GM18861 (cell line): ENCODE data around the gene CSTPP1.
"Not testable (repeated sequence)": the region's sequence is repeated elsewhere in the genome, so short reads cannot be mapped to it uniquely, and the experiment has no call there.

Experiments
- ATAC-seq: cut with Tn5 transposase; IDR thresholded peaks from one replicate; pipeline ENCODE4 v1.9.1; 2021; ENCODE audit not compliant: unreplicated experiment

CSTPP1 gene

DNA sequence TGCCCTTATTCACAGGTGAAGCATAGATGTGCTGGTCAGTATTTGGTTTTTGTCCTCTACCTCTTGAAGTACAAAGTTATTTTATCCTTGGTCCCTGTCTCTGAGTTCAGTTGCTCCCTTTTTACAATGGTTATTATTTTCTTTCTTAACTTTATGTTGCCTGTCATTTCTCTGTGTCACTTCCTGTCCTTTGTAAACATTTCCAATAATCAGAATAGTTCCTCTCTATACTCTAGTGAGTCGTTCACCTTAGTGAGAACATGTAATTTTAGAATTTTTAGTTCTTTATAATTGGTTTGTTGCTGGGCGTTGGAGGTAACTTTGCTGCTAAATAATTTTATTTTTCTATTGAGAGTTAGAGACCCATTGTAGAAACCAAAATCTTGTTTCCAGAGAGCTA lies 16.0 kb downstream of the CSTPP1 start:
- ATAC-seq: no peak

DNA sequence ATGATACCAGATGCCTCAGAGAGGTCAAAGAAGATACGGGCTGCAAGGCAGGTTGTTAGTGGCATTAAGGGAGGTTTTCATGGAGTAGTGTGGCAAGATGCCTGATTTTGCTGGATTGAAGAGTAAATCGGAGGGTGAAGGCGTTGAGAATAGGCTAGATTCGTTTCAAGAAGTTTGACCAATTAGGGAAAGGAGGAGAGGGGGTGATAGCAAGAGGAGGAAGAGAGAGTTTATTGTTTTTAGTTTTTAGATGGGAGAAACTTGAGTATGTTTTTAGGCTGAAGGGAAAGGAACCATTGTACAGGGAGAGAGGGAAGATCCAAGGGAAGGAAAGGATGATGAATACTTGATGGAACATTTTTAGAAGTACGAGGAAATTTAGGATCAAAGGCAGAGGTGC lies 16.5 kb downstream of the CSTPP1 start:
- ATAC-seq: no peak

DNA sequence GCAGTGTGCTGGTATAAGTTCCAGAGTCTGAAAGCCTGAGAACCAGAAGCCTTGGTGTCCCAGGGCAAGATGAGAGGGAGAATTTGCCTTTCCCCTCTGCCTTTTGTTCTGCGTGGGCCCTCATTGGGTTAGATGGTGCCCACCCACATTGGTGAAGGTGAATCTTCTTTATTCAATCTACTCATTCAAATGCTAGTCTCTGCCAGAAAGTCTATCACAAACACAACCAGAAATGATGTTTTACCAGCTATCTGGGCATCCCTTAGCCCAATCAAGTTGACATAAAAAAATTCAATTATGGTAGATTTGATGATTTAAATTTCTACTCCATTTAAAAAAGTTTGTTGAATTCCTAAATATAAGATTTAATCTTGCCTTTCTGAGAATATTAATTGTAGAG lies 22.2 kb downstream of the CSTPP1 start:
- ATAC-seq: no peak

DNA sequence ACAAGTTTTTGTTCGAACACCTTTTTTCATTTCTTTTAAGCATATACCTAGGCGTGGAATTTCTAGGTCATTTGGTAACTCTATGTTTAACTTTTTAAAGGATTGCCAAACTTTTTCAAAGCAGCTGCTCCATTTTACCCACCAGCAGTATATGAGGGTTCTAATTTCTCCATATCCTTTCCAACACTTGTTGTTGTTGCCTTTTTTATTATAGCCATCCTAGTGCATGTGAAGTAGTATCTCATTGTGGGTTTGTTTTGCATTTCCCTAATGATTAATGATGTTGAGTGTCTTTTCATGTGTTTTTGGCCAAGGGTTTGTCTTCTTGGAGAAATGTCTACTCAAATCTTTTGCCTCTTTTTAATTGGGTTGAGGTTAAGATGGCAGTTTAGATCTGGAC lies 24.5 kb downstream of the CSTPP1 start:
- no peak for ATAC-seq

DNA sequence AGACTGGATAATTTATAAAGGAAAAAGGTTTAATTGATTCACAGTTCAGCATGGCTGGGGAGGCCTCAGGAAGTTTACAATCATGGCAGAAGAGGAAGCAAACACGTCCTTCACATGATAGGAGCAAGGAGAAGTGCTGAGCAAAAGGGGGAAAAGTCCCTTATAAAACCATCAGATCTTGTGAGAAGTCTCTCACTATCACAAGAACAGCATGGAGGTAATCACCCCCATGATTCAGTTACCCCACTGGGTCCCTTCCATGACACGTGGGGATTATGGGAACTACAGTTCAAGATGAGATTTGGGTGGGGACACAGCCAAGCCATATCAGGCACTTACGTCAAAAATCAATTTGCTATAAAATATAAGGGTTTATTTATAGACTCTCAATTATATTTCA lies 25.3 kb downstream of the CSTPP1 start:
- not testable (repeated sequence) for ATAC-seq

DNA sequence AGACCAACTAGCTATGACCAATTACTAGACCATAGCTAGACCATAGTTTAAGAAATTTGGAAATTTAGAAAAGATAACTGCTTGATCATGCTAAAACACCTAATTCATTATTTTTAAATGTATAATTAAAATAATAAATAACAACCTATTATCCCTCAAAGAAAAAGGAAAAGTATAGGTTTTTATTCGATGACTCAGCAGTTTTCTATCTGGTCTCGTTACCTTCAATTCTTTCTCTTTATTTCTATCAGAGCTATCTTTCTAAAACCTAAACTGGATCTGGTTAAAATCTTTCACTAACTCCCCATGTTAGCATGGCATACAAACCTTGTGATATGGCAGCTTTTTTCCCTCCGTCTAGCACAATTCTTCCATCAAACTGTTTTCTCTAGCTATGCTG lies 27.3 kb downstream of the CSTPP1 start:
- ATAC-seq: no peak

DNA sequence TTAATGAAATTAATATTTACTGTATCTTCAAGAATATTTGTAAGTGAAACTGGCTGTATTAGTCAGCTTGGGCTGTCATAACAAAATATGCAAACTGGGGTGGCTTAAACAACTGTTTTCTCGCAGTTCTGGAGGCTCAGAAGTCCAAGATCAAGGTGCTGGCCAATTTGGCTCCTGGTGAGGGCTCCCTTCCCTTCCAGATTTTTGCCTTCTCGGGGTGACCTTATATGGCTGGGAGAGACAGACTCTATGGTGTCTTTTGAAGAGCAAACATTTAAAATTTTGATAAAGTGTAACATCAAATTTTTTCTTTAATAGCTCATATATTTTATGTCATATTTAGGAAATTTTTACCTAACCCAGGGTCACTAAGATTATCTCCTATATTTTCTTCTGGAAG lies 30.2 kb downstream of the CSTPP1 start:
- ATAC-seq: no peak

DNA sequence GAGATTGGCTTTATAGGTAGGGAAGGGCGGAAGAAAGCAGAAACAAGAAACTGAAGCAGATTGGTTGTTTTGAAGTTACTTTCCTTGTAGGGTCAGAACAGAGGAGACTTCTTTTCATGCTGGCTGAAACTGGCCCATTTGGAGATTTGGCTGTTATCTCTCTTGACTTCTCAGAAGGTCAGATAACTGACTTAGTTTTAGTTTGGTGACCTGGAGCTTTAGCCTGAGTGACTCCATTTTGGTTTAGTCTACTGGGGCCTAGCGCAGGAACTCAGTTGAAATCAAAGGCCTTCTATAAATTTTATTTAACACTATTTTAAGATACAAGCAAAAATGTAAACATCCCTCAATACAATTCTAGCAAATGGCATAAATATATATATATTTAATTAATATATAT lies 31.4 kb downstream of the CSTPP1 start:
- no peak for ATAC-seq

DNA sequence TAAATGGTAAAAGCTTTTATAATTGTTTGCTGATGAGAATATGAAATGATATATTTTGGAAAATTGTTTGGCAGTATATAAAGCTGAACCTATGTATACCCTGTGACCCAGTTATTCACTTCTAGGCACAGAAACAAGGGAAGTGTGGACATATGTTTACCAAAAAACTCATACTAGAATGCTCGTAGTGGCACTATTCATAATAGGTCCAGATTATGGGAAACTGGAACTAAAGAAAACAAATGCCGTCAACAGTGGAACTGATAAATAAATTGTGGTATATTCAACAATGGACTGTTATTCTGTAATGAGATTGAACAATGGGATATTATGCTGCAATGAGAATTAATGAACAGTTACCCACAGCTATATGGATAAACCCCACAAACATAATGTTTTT lies 32.8 kb downstream of the CSTPP1 start:
- no peak for ATAC-seq

DNA sequence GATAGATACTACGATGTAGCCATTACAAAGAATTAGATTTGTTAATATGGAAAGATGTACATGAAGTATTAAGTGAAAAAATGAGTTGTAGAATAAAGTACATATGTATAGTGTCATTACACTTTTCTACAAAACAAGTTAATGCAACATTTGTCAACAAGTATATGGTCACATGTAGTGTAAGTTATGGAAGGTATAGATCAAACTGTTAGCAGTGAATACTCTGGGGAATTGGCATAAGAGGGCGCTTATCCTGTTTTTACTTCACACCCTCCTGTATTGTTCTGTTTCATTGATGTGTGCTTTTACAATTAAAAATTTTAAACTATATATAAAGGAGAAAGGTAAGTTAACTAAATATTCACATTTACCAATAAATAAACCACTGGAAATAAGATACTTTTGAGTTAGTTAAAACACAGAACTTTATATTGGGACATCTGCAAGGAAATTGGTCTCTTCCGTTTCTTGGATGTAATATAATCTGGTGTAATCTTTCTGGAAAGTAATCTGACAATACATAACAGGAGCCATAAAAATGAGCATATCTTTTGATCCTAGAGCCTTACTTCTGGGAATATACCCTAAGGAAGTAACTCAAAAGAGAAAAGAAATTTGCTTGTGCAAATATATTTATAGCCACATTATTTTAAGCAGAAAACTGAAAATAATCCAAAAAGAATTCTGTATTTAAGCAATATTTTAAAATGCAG lies 34.5 kb downstream of the CSTPP1 start:
- no peak for ATAC-seq

DNA sequence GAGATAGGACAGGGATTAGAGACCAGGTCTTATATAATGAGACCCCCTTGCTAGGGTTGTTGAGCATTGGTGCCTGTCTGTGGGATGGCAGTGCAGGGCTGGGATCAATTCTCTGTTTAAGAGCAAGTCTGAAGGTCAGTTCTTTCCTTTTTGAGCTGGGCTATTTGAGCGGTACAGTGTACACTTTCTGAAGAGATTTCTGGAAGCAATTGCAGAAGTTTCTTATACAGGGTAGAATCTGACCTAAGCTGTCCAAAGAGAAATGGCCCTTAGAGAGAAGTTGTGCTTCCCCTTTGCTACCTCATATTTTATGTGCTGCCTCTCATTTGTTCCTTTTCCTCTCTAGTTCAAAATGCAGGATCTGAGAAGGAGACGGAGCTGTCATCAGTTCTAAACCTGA lies 35.8 kb downstream of the CSTPP1 start:
- ATAC-seq: no peak

DNA sequence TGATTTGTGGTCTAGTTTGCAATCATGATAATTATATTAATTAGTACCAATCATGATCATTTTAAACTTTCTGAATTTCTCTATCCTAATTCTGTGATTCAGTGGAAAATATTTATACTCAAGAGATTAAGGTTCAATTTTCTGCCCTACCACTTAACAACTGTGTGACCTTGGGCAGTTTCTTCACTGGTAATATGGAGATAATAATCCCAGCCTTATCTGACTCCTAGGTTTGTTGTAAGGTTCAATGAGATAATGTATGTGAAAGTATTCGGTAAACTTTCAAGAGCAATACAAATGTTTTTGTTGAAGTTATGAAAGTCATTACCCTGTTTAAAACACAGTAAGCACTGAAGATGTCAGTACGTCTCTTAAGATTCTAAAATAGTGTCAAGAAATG lies 36.3 kb downstream of the CSTPP1 start:
- no peak for ATAC-seq

DNA sequence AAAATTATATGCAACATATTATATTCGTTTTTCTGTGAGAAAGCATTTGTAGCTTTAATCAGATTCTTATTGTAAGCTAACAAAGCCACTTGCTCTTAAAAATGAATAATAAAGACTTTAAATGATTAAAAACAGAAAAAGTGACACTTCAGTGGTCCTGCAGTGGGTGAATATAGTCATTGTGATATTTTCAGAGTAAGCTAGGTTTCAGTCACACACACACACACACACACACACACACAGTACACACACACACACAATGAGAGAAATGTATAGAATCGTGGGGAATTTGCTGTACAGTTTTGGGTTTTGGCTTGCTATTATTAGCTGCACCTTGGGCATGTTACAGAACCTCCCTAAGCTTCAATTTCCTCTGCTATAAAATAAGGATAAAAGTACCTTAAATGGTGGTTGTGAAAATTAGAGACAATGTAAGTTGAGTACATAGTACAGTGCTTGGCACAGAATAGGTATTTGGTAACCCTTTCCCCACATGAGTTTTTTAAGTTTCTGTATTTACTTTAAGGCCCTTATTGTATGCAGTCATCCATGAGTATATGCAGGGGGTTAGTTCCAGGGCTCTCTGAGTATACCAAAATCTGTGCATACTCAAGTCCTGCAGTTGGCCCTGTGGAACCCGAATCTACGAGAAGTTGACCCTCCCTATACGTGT lies 39.8 kb downstream of the CSTPP1 start:
- no peak for ATAC-seq

DNA sequence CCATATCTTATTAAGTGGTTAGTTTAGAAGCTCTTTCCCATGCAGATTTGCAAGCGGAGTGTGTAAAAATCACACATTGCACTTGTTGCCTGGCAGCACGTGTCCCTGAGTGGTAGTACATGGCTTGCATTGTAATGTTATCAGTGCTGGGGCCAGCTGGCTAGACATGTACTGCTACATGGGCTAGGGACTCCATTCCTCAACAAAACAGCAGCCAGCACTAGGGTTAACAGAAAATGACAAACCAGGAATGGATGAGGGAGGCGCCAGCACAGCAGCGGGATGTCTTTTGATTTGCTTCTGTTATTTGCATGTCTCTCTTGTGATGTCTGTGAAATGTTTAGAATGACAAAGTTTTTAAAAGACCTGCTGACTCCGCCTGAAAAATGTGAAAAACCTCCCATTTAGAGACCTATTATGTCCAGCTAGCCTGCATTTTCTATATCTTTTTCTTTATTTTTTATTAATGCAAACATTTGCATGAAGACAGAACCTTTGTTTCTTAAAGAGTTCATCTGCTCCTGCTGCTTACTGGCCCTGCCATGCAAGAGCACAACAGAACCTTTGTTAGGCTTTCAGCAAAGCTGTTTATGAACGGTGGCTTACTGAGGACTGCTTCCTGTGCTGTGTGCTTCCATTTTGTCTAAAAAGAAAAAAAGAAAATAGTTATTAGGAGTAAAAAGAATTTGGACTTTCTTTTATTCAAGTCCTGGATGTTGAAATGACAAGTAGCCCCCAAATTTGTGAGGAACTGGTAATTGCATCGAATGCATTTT lies 40.7 kb downstream of the CSTPP1 start:
- no peak for ATAC-seq

DNA sequence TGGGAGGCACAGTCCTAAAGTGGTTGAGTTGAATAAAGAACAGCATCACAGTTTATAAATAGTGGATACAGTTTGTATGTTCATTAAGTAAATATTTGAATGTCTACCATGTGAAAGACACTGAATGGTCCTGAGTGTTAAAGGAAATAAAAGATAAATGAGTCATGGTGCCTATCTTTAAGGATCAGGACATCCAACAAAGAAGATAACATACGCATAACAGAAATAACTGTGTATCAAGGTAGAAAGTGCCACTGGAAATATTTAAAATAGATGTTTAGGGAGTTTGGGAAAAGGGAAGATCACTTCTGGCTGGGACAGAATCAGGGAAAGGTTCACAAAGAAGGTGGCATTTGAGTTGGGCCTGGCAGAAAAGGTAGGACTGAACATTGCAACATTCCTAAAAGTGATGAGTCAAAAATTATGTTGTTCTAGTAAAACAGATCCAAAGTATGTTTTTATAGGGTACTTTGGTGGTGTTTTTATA lies 41.5 kb downstream of the CSTPP1 start:
- ATAC-seq: no peak

DNA sequence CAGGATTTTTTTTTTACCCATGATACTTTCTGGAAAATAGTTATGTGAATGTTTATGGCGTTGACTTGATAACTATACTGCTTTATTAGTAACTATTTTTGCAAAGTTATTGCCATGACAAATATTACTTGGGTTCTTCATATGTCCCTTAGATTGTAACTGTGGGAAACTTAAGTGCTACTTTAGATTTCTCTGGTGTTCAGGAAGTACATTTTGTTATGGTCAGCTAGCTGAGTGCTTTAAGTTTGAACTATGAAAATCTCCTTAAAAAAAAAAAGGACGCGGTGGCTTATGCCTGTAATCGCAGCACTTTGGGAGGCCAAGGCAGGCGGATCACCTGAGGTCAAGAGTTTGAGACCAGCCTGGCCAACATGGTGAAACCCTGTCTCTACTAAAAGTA lies 42.8 kb downstream of the CSTPP1 start:
- ATAC-seq: no peak

DNA sequence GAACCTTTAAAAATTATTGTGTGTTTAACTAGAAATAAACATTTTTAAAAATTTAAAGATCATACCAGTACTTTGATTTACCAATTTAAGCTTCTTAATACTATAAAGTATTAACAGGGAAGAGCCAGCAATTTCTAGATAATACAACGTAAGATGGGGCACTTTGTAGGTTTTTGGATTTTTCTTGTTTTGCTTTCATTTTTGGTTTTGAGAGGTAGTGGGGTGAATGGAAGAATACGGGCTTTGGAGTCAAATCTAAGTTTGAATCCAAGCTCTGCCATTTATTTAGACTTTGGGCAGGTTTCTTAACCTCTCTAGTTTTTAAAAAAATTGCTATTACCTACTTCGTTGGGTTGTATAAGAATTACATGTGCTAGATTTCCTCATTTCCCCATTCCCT lies 44.9 kb downstream of the CSTPP1 start:
- ATAC-seq: no peak

DNA sequence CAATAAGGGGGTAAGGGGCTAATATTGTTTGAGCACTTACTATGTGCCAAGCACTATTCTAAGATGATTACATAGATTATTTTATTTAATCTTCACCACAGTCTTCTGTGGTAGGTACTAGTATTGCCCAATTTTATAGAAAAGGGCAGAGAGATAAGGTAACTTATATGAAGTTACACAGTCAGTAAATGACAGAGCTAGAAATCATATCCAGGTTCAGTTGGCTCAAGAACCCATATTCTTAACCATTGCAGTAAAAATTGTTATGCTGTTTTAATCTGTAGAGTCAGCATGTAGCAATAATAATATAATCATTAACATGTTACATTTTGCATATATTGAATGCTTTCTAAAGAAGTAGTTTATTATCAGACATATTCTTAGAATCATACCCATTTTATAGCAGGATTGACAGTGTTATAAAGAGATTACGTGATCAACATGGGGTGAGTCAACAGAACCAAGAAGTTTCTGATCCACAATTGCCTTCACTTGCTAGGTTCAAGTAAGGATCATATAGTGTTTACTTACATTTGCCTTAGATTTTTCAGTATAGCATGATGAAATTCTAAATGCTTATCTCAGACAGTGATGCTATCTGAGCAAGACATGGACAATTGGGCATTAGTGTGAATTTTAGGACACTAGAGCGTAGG lies 46.4 kb downstream of the CSTPP1 start:
- no peak for ATAC-seq

DNA sequence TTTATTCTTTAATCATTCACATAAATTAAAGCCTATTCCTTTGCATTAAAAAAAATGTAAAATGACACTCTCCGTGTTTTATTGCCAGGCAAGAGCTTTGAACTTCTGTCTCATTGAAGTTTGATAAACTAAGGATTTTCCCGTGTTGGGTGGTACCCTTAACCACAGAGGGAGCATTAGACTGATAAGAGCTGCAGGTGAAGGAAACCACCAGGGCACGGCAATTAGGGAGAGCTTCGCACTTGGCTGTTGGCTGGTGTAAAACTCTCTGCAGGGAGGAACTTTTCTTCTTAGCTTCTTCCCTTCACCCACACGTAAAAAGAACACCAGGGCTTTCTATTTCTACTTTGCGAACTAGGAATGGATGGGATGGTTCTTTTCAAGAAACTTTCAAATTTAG lies 47.0 kb downstream of the CSTPP1 start:
- no peak for ATAC-seq

DNA sequence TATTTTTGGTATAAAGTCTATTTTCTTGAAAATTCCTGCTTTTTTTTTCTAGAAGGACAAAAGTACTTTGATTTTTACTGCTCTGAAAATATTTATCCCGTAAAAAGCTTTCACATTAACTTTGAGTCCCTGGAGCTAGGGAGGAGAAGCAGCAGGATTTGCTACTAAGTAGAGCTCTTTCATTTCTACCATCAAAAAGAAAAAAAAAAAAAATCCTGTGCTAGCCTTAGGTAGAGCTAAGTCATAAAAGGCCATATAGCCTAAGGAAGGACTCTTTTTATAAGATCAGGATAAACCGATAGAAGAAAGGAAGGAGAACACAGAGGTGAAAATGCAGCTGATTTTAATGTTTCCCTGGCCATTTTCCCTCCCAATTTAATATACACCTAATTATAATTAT lies 48.0 kb downstream of the CSTPP1 start:
- no peak for ATAC-seq

DNA sequence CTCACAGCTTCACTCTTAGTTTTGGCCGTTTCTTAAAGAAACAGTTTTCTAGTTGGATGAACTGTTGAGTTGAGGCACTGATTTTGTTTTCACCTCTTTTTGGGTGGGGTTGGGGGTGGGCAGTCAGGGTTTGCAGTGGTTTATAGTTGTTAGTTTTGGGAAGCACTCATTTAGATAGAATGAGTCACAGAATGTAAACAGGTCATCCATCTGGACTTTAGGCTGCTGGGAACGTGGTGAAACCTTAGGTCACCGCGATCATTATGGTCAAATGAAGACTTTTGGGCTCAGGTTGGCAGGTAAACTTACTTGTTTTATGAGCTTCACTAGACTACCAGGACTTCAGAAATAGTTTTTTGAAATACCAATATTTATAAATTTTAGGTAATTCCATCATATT lies 48.4 kb downstream of the CSTPP1 start:
- ATAC-seq: no peak

DNA sequence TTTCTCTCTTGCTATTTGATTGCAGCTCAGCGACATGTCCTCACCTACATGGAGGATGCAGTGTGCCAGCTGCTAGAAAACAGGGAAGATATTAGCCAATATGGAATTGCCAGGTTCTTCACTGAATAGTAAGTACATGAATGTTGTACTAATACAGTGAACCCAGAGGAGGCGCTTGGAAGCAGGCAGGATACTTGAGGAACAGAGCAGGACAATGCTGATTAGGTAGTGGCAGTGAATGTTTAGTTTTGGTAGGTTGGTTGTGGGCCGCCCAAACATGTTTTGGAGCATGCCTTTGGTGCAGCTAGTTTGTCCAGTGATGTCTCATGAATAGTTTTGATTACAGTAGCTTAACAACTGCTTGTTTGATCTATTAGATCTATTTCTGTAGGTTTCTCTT lies 50.6 kb downstream of the CSTPP1 start:
- no peak for ATAC-seq
